Gastrocnemius medialis (tissue), 4 donors: Measurements from ENCODE around the gene NXN.

ENCODE experiments used
- CTCF ChIP-seq, 5 experiments: fragments of 450-650 bp in 3 of 5; fragments of 200-600 bp in 2 of 5; sonication (generic) in 2 of 5; IDR thresholded peaks in 4 of 5; conservative IDR thresholded peaks in 1 of 5; 1 replicate in 4 of 5; 2 replicates in 1 of 5; pipeline ENCODE4 v1.5.1; 2016 to 2019; ENCODE audit warnings: antibody characterized with exemption in 5 of 5, mild to moderate bottlenecking in 3 of 5, moderate library complexity in 3 of 5
- POLR2A ChIP-seq, 2 donors: fragments of 450-650 bp; IDR thresholded peaks; one replicate each; pipeline ENCODE4 v1.6.1; 2017; ENCODE audit warnings: antibody characterized with exemption in 2 of 2, mild to moderate bottlenecking in 2 of 2, moderate library complexity in 2 of 2

DNA sequence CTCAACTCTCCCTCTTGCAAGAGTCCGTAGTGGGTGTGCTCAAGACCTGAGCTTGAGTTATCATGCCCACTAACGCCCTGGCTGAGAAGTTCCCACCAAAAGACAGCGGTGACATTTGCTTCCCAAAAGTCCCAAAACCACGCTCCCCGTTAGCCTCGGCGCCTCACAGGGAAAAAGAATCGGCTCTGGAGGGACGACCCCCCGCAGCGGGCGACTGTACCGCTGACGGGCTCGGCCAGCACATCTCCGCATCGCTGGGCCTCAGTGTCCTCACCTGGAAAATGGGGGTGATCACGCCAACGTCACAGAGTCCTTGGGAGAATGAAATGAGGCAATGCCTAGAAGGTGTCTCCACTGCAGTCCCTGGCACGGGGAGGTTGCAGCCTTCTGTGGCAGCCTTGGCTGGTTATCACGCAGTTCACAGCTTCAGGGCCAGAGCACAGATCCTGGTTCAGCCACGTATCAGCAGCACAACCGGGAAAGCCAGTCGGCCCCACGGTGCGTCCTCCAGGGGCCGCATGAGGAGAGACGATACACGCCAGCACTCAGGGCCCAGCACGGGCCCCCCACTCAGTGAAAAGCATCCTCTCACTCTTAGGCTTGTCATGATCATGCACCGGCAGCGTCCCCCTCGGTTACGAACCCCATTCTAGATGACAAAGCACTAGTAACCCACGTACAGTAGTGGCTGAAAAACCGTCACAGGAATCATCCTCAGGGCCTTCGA is 32.9 kb downstream of the NXN start:
- TF ChIP-seq POLR2A (IDR thresholded peaks at IDR 0.05): no peak
- TF ChIP-seq CTCF (IDR thresholded peaks at IDR 0.05 in 4 of 5, conservative IDR thresholded peaks at IDR 0.05 in 1 of 5): no peak
